HG03175 (cell line): ENCODE data around the gene SMIM38.
"Not testable (repeated sequence)": the region's sequence is repeated elsewhere in the genome, so short reads cannot be mapped to it uniquely, and the experiment has no call there.

Experiments
- ATAC-seq: cut with Tn5 transposase; IDR thresholded peaks from one replicate; pipeline ENCODE4 v1.9.1; 2021; ENCODE audit warnings: mild to moderate bottlenecking, moderate library complexity; ENCODE audit not compliant: unreplicated experiment

The SMIM38 gene

GRCh38 chr11:69121621-69122325 lies 34.0 kb upstream of the SMIM38 start:
- no peak for ATAC-seq

- no peak for ATAC-seq
Measured at GRCh38 chr11:69122326-69122629, 33.5 kb upstream of the SMIM38 start.

DNA sequence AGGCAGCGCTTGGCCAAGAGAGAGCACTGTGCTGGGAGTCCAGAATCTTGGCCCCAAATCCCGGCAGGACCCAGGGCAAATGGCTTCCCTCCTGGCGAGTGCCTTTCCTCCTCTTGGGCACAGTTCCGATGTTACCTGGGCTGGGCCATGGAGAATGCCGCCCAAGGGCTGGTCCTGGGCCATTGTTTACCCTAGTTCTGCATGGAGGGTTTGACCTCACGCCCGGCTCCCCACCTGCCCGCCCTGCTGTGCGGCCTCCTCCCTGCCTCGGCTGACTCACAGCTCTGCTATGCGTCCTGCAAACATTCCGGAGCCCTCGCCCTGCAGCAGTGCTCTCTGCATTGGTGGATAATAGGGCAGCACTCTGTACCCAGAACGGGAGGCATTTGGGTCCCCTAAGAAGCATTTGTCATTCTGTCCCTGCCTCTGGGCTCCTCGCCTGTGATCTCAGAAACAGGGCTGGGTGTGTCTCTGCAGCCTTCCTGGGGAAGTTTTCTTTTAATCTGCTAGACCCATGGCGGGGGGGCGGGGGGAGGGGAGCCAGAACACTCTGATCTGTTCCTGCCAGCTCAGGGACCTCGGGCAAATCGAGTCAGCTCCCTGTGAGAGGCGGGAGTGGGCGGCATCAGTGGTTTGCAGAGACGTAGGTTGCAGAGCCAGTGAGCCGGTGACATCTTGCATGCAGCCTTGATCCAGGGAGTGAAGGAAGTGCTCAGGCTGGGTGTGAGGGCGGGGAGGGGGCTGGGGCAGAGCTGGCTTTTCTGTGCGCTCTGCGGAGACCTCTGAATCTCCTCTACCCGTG lies 32.9 kb upstream of the SMIM38 start:
- ATAC-seq = no peak

- no peak for ATAC-seq
Measured at GRCh38 chr11:69123593-69124545, 31.9 kb upstream of the SMIM38 start.

GRCh38 chr11:69125861-69126260 lies 29.9 kb upstream of the SMIM38 start:
- ATAC-seq = no peak

DNA sequence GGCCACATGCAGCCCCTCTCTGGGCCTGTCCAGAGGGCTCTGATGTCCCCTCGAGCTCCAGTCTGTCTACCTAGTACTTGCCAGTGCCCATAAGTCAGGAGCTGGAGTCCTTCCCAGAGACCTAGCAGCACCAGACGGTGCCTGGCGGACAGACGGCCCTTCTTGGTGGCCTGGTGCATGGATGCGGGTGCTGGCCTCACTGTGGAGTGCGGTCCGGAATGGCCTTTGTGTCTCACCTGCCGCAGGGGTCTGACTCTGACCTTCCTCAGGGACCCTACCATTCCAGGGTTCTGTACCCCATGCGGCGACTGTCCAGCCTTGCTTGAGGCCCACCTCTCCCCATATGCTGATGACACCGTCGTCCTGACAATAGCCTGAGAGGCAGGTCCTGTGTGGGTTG lies 29.4 kb upstream of the SMIM38 start:
- ATAC-seq = no peak

DNA sequence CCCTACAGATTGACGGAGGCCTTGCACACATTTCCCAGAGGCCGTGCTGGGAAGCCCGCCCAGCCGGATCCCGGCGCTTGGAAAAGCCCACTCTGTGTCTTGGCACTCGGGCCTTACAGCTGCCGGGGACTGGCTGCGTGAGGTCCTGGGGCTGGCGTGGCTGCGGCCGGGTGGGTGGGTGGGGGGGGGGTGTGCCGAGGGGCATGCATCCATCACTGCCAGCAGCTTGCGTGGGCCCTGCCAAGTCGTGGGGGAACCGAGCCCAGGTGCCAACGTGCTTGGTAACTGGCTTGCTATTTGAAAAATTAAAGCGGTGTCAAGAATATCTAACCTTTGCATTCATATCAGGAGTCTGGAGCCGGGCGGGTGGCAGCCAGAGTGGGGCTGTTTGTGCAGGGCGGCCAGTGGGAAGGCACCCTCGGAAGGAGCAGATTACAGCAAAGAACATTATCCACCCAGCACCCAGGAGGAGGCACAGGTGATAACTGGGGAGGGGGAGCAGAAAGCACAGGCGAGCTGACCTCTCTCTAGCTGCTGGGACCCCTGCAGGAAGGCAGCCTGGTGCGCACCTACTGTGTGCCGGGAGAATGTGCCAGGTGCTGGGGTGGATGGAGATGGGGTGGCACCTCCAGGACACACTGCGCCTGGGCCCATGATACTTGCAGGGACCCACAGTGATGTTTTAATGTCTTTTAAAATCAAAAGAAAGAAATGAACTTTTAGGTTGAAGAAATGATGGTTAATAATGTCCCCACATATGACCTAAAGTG lies 28.5 kb upstream of the SMIM38 start:
- ATAC-seq = no peak

DNA sequence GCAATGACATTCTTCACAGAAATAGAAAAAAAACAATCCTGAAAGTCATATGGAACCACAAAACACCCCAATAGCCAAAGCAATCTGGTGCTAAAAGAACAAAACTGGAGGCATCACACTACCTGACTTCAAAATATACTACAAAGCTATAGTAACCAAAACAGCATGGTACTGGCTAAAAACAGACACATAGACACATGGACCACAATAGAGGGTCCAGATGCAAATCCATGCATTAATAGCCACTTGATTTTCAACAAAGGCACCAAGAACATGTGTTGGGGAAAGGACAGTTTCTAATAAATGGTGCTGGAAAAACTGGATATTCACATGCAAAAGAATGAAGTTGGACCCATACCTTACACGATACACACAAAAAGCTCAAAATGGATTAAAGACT lies 27.9 kb upstream of the SMIM38 start:
- no peak for ATAC-seq

DNA sequence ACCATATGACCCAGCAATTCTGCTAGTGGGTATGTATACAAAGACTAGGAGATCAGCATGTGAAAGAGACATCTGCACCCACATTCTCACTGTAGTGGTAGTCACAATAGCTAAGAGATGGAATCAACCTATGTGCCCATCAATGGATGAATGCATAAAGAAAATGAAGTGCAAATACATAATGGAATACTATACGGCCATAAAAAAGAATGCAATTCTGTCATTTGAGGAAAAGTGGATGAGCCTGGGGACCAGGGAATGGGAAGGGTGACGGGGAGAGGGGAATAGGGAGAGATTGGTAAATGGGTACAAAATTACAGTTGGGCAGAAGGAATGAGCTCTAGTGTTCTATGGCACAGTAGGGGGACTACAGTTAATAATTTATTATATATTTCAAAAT lies 26.7 kb upstream of the SMIM38 start:
- no peak for ATAC-seq

GRCh38 chr11:69129647-69130046 lies 26.1 kb upstream of the SMIM38 start:
- no peak for ATAC-seq

- no peak for ATAC-seq
Measured at GRCh38 chr11:69130654-69131053, 25.1 kb upstream of the SMIM38 start.

DNA sequence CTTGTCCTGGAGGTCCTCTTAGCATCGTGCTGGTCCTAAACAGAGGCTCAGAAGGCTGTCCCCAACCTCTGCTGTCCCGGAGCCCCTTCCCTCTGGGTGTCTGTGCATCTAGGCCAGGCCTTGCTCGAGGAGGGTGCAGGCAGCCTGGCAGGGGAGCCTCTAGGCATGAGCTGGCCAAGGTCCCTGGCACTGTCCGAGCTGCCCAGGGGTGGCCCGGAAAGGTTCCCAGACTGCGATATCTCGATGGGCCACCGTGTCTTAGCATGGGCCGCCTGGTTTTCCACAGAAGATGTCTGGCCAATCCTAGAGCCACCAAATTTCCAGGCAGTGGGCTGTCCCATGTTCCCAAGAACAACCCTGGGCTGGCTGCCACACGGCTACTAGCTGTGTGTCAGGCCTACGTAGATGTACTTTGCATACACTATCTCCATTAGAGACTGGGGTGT lies 24.6 kb upstream of the SMIM38 start:
- ATAC-seq = no peak

DNA sequence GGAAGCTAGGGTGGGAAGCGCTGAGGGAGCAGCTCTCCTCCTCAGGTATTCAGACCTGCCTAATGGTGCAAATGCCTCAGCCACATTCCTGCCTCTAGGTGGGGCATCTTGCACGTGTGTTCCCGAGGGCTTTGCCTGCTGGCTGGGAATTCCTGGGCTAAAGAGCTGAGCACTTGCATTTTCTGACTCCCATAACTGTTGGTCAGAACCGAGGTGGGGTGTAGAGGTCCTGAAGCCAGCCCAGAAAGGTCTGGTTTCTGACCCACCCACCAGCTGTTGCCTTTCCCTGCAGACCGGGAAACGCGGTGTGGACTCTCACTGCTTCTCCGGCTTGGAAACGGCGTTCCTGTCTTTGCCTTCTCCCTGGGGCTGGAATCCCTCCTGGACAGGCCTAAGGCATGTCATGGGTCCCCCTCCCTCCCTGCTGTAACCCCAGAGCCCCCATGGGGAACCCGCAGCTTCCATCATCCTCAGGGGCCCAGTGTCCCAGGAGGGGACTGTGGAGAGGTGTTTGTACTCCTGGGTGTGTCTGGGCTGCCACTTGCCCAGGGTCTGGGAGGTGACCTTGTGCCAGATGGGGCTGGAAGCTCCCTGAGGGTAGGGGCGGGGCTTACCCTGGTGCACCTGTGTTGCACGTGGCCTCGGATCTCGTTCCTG lies 24.0 kb upstream of the SMIM38 start:
- ATAC-seq = no peak

GRCh38 chr11:69132301-69132670 lies 23.4 kb upstream of the SMIM38 start:
- ATAC-seq = no peak

- no peak for ATAC-seq
Measured at GRCh38 chr11:69133251-69133650, 22.5 kb upstream of the SMIM38 start.

GRCh38 chr11:69134182-69134581 lies 21.6 kb upstream of the SMIM38 start:
- not testable (repeated sequence) for ATAC-seq

DNA sequence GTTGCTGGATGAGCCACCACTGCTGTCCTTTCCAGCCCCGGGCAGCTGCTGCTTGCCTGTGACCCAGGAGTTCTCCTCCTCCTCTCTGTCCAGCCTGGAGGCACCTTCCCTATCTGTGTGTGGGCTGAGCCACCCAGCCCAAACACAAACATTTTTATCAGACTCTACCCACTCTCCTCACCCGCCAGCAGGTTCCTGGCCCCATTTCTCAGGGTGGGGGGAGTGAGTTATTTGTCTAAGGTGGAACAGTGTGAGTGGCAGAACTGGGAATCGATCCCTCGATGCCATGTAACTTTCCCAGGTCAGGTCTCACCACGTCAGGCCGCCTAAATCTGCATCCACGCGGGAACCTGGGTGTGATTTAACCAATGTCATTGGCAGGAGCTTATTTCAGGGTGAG lies 20.8 kb upstream of the SMIM38 start:
- ATAC-seq = no peak

DNA sequence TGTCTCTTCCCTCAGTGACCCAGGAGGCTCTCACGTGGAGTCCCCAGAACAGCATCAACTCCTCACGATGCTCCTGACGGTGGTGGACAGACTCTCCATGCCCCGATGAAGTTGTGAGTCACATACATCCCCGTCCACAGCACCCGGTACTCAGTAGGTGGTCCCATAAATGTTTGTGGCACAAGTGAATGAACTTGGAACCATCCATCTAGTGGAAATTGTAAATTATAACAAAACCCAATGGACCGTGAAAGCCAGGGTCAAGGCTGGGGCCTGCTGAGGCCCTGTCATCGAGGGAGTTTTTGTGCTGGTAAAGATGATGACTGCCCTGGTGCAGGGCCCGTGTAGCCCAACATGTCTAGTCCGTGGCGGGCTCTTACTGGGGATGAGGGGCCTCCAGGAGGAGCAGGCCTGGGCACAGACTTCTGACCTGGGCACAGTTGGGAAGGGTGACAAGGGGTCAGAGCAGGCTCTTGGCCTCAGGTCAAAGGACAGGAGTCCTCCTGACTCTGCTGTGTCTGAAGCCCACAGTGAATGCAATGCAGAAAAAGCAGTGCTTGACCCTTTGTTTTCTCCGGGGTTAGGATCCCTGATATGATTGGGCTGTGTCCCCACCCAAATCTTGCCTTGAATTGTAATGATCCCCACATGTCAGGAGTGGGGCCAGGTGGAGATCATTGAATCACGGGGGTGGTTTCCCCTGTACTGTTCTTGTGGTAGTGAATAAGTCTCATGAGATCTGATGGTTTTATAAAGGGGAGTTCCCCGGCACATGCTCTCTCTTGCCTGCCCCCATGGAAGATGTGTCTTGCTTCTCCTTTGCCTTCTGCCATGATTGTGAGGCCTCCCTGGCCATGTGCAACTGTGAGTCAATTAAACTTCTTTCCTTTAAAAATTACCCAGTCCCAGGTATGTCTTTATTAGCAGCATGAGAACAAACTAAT lies 20.0 kb upstream of the SMIM38 start:
- ATAC-seq = no peak

GRCh38 chr11:69136471-69136870 lies 19.3 kb upstream of the SMIM38 start:
- ATAC-seq = no peak
